Right lobe of liver (tissue), 6 donors: ENCODE measurements around the gene CDH18. TPM values are rescaled to one million over a fixed set of nuclear protein-coding genes. Genes with fewer than 3 reads are reported as not detected.

Source experiments
- ATAC-seq, 4 donors: fragments of 200-7000 bp; cut with Tn5 transposase; one replicate each; pipeline ENCODE4 v1.9.1; 2020; ENCODE audit warnings: mild to moderate bottlenecking in 4 of 4, moderate library complexity in 4 of 4
- DNase-seq, 3 donors: peaks; one replicate each; pipeline ENCODE4 v3.0.0-alpha.2; 2020
- H3K27ac ChIP-seq, 3 donors: fragments of 200-600 bp; one replicate each; pipeline ENCODE4 v1.8.0; 2022
- H3K27me3 ChIP-seq, 2 donors: fragments of 200-600 bp; one replicate each; pipeline ENCODE4 v1.8.0; 2022
- H3K36me3 ChIP-seq, 4 donors: fragments of 200-600 bp; sonication (generic) in 1 of 4; one replicate each; pipeline versions ENCODE4 v1.5.1 to v1.8.0; 2017 to 2022; ENCODE audit warnings: control low read depth in 1 of 4
- H3K4me1 ChIP-seq, 4 donors: fragments of 200-600 bp; sonication (generic) in 1 of 4; one replicate each; pipeline versions ENCODE4 v1.5.1 to v1.8.0; 2017 to 2022; ENCODE audit warnings: control low read depth in 1 of 4
- H3K4me3 ChIP-seq, 3 donors: fragments of 200-600 bp; one replicate each; pipeline ENCODE4 v1.8.0; 2022
- H3K9me3 ChIP-seq, 4 donors: fragments of 200-600 bp; sonication (generic) in 1 of 4; one replicate each; pipeline versions ENCODE4 v1.5.1 to v1.8.0; 2017 to 2022; ENCODE audit warnings: control low read depth in 1 of 4
- CTCF ChIP-seq, 4 donors: fragments of 200-600 bp in 3 of 4; fragments of 450-650 bp in 1 of 4; IDR thresholded peaks; one replicate each; pipeline versions ENCODE4 v1.5.1 to v1.8.0; 2016 to 2022; ENCODE audit warnings: antibody characterized with exemption in 4 of 4, mild to moderate bottlenecking in 2 of 4
- POLR2A ChIP-seq: fragments of 450-650 bp; IDR thresholded peaks from one replicate; pipeline ENCODE4 v1.6.1; 2017; ENCODE audit warnings: antibody characterized with exemption, mild to moderate bottlenecking
- WGBS: methylation state at CpG from one replicate; pipeline ENCODE4 v1.1.6; 2018; ENCODE audit warnings: low coverage, low lambda C conversion rate; ENCODE audit not compliant: insufficient coverage; ENCODE audit errors: missing lambda C conversion rate; 5-methylcytosine and 5-hydroxymethylcytosine counted together
- intact Hi-C, 2 donors: fragments of 100-400 bp; cut with DNase I; formaldehyde crosslinking; loops; one replicate each; pipeline versions ENCODE4 v1.11.2 to v1.14.1; 2022
- total RNA-seq, 6 experiments: library from RNA; depleted of rRNA in 2 of 6; stranded (reverse); fragments of >200 nt in 2 of 6; fragmentation: NEBNext Ultra II Directional in 3 of 6; extraction: Animal tissue kit (Norgen Biotek cat#: 25700) in 3 of 6; gene quantifications; one replicate each; pipeline versions ENCODE4 v1.1.0 to v1.2.4, GENCODE V29; 2016 to 2023
- donor health status: DM: no; HTN: yes; CAD: no.
- donor health status: DM: no; HTN: no; CAD: no.
- donor health status: DM: no; HTN: no; CAD: no.
- donor health status: DM: no; HTN: yes; CAD: no.
- donor health status: DM: no; HTN: yes; CAD: no.

CDH18 gene
- total RNA-seq, 6 experiments from 2014 or later = not detected

- WGBS = 23% methylated on average over 1 of the region's 1 CpG
- H3K9me3 ChIP-seq = no peaks in the 10 kb centered on the region
- ATAC-seq = no peak
- no peak for TF ChIP-seq CTCF (IDR thresholded peaks at IDR 0.05)
- no peak for TF ChIP-seq POLR2A
- H3K4me3 ChIP-seq = no peak overlapping the region
- H3K36me3 ChIP-seq = no peaks in the 10 kb centered on the region
- no peaks in the 10 kb centered on the region for H3K4me1 ChIP-seq
- intact Hi-C loops = no loop called here
- no peaks in the 10 kb centered on the region for H3K27me3 ChIP-seq
- DNase-seq = no peak
- H3K27ac ChIP-seq = no peak overlapping the region
Observed at GRCh38 chr5:19608444-19609002, 379.5 kb downstream of the CDH18 start.

GRCh38 chr5:19605846-19606407 lies 382.1 kb downstream of the CDH18 start:
- H3K36me3 ChIP-seq = no peaks in the 10 kb centered on the region
- intact Hi-C loops = no loop called here
- 55% methylated on average over 3 of the region's 3 CpGs for WGBS
- no peak for DNase-seq
- no peak for ATAC-seq
- H3K27ac ChIP-seq = no peak overlapping the region
- no peak overlapping the region for H3K4me3 ChIP-seq
- TF ChIP-seq CTCF (IDR thresholded peaks at IDR 0.05) (no peak), POLR2A (no peak)
- H3K27me3 ChIP-seq = no peaks in the 10 kb centered on the region
- peaks cover 0 to 4% (median 0%) of the 10 kb centered on the region in 4 donors for H3K9me3 ChIP-seq
- H3K4me1 ChIP-seq = no peaks in the 10 kb centered on the region

- no peaks in the 10 kb centered on the region for H3K36me3 ChIP-seq
- 4% methylated on average over 2 of the region's 2 CpGs for WGBS
- intact Hi-C loops = no loop called here
- DNase-seq (no peak), ATAC-seq (no peak)
- no peaks in the 10 kb centered on the region for H3K9me3 ChIP-seq
- no peak overlapping the region for H3K4me3 ChIP-seq
- H3K4me1 ChIP-seq = no peaks in the 10 kb centered on the region
- no peaks in the 10 kb centered on the region for H3K27me3 ChIP-seq
- no peak overlapping the region for H3K27ac ChIP-seq
- no peak for TF ChIP-seq POLR2A
- TF ChIP-seq CTCF (IDR thresholded peaks at IDR 0.05) = no peak
Observed at GRCh38 chr5:19584131-19584530, 403.9 kb downstream of the CDH18 start.

GRCh38 chr5:19577882-19578281 lies 410.1 kb downstream of the CDH18 start:
- Histone ChIP-seq H3K9me3 (no peaks in the 10 kb centered on the region), H3K27ac (no peak overlapping the region), H3K4me1 (no peaks in the 10 kb centered on the region), H3K4me3 (no peak overlapping the region), H3K36me3 (no peaks in the 10 kb centered on the region), H3K27me3 (no peaks in the 10 kb centered on the region)
- TF ChIP-seq POLR2A = no peak
- TF ChIP-seq CTCF (IDR thresholded peaks at IDR 0.05) = no peak
- ATAC-seq = no peak
- intact Hi-C loops = no loop called here
- no peak for DNase-seq
- 47% methylated on average over 3 of the region's 3 CpGs for WGBS

- TF ChIP-seq POLR2A (no peak), CTCF (IDR thresholded peaks at IDR 0.05) (no peak)
Observed at GRCh38 chr5:19568004-19568403, 420.0 kb downstream of the CDH18 start.

More at GRCh38 chr5:19568004-19568403, 420.0 kb downstream of the CDH18 start:
- H3K27ac ChIP-seq = no peak overlapping the region
- H3K4me3 ChIP-seq = no peak overlapping the region
- 8% methylated on average over 2 of the region's 2 CpGs for WGBS
- ATAC-seq (no peak), DNase-seq (no peak)
- no peaks in the 10 kb centered on the region for H3K36me3 ChIP-seq
- no peaks in the 10 kb centered on the region for H3K27me3 ChIP-seq
- no peaks in the 10 kb centered on the region for H3K4me1 ChIP-seq
- intact Hi-C loops = no loop called here
- no peaks in the 10 kb centered on the region for H3K9me3 ChIP-seq
